NCI-H1417 (cell line): Measurements from ENCODE around the gene CREG2.

Experiments used
- DNase-seq, 3 experiments: peaks; one replicate each; lab custom pipeline; 2025; lab: John Stamatoyannopoulos, UW

Gene CREG2

GRCh38 chr2:101387151-101387834 is at the start of gene CREG2:
Gene CREG2, minus strand, starts transcription at chr2:101387503. Its CDS starts 46 bp downstream, at chr2:101387457.
- DNase-seq = peak; percentile 1 to 60 (median 48)

DNA sequence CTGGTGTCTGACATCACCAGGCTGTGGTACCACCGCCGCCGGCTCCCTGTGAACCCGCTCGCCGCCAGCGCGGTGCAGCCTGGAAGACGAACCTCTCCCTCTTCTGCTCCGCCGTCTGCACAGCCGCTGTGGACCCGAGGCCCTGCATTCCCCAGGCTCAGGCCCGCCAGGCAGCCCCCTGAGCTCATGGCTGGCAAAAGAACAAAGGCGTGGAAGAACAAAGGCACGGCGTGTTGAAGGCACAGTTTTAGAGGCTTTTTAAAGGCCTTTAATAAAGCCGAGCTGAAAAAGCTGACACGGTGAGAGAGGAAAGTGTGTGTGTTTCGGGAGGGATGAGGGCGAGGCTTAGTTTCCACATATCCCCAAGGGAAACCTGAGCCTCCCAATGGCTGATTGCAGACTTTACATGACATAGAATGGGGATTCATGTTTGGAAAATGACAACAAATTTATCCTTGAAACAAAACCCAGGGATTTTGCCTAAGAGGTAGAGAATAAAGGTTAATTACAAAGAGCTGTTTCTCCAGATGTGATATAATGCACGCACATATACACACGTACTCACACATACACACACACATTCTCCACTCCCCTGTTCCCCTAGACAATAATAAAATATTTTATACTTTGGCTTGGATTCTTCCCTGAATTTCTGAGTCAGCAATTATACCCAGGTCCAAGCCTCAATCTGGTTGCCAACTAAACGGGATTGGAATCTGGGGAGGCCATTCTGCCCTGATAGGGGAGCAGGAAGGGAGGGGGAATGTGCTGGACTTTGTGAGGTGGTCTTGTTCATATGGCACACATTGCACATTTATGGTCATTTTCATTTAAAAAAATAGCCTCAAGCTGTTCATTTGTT is 47.9 kb upstream of the CREG2 start:
- DNase-seq = no peak

DNA sequence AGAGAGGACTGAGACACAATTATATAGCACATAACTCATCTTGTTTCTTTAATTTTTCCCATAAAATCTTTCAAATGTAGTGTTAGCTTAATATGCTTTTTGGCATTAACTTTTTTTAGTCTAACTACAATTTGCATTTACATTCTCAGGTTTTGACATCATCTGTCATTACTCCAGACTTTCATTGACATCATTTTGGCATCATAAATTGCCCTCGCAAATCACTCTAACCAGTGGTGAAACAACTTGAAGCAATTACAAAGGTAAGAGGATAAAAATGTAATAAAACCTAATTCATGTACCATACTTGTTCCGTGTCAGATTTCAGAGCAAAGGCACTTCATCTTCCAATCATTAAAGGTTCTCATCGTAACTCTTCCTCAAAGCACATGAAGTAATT is 46.2 kb upstream of the CREG2 start:
- no peak for DNase-seq

- DNase-seq = no peak
Observed at GRCh38 chr2:101432411-101433181, 45.3 kb upstream of the CREG2 start.

- DNase-seq = no peak
Observed at GRCh38 chr2:101431486-101431885, 44.2 kb upstream of the CREG2 start.

- no peak for DNase-seq
Observed at GRCh38 chr2:101430156-101430555, 42.9 kb upstream of the CREG2 start.

DNA sequence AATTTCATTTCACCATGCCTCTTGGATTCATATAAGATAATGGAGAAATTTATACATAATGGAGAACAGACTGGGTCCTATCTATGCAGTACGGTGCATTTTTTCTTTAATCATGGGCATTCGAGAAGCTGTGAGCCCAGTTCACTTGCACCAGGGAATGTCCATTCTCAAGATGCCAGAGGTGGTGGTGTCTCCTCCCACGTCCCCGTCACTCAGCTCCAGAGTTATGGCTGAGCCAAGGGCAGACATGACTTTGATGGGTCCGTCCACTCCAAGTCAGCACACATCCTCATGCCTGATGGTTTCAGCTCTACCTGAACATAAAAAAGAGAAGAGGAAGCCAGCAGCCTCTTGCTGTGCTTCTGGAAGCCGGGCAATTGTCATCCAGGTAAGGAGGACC is 42.1 kb upstream of the CREG2 start:
- no peak for DNase-seq

- DNase-seq = no peak
Observed at GRCh38 chr2:101428422-101429176, 41.3 kb upstream of the CREG2 start.

GRCh38 chr2:101427743-101428142 is 40.4 kb upstream of the CREG2 start:
- no peak for DNase-seq

- no peak for DNase-seq
Observed at GRCh38 chr2:101427240-101427639, 39.9 kb upstream of the CREG2 start.

DNA sequence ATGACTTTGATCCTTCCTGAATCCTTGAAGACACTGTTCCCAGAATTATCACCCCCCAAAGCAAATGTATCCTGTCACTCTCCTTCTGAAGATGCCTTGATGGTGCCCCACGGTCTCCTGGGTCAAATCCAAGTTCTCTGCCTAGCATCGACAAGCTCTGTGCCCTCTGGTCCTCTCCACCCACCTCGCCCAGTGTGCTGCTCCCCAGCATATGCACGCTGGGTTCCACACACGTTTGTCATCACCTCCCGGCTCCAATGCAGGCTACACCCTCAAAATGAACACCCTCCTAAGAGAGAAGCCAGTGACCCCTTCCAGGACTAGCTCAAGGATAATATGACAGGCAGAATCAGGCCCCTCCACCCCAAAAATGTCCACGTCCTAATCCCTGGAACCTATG is 39.5 kb upstream of the CREG2 start:
- no peak for DNase-seq

- no peak for DNase-seq
Observed at GRCh38 chr2:101420623-101421022, 33.3 kb upstream of the CREG2 start.

- peak; percentile 3 to 49 (median 30) for DNase-seq
Observed at GRCh38 chr2:101419096-101419663, 31.9 kb upstream of the CREG2 start.

- DNase-seq = no peak
Observed at GRCh38 chr2:101418460-101419095, 31.3 kb upstream of the CREG2 start.

DNA sequence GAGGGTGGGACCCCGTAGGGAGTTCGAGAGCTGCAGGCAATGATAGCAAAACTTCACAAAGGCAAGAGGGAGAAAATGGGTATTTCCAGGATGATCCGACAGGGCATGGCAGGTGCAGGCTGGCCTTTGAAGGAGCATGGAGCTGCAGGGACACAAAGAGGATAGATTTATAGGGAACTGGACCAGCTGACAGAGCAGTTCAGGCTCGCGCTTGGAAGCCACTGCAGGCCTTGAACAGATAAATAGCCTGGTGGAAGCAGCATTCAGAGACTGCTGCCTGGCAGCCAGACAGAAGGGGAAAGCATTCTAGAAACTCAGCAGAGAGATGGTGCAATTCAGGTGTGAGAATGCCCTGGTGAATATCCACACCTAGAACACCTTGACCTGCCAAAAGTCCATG is 29.3 kb upstream of the CREG2 start:
- no peak for DNase-seq

DNA sequence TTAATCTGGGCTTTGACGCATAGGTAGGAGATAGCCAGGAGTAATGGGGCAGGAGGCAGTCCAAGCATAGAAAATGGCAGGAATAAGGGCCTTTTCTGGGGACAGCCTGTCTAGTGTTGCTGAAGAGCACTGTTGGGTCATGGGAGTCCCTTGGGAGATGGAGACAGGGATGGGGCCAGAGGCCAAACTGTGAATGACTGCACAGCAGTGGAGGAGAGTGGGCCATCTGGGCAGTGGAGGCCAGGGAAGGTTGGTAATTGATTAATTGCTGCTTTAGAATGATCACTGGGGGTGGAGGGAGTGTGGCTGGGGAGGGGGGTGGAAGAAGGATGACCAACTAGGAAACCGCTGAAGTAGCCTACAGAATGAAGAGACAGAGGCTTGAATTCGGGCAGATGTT is 28.6 kb upstream of the CREG2 start:
- DNase-seq = no peak

DNA sequence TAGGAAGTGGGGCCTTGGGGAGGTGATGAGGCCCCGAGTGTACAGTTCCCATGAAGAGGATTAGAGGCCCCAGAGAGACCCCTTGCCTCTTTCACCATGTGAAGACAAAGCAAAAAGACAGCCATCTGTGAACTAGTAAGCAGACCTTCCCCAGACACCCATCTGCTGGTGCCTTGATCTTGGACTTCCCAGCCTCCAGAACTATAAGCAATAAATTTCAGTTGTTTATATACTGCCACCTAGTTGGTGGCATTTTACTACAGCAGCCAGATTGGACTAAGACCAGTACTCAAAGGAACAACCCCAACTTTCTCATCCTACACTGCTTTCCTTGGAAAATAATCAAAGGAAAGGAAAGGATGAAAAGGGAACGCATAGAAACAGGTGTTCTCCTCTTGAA is 27.9 kb upstream of the CREG2 start:
- no peak for DNase-seq

- DNase-seq = no peak
Observed at GRCh38 chr2:101412092-101412694, 24.9 kb upstream of the CREG2 start.

GRCh38 chr2:101410746-101411145 is 23.4 kb upstream of the CREG2 start:
- DNase-seq = peak in 2 of 3 experiments; percentile 26 to 42

- no peak for DNase-seq
Observed at GRCh38 chr2:101410114-101410513, 22.8 kb upstream of the CREG2 start.

DNA sequence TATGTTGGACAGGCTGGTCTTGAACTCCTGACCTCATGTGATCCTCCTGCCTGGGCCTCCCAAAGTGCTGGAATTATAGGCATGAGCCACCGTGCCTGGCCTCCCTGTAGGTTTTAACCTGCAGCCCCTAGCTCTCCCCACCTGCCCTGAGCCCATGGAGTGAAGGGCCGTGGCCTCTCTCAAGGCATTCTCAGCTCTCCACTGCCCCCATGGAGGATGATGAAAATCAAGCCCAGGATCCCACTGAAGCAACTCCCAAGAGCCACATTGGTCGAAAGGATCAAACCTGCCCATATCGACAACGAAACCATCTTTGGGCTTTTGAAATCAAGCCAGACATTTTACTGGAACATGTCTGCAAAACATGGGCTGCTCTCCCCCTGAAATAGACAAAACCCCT is 22.4 kb upstream of the CREG2 start:
- DNase-seq = no peak
